Bone marrow (tissue), 2 donors: ENCODE measurements around the gene UBXN10.
"Not testable (repeated sequence)": the region's sequence is repeated elsewhere in the genome, so short reads cannot be mapped to it uniquely, and the experiment has no call there.

ENCODE experiments used
- DNase-seq, 2 donors: peaks; one replicate each; lab custom pipeline; 2025; lab: John Stamatoyannopoulos, UW

Gene UBXN10

DNA sequence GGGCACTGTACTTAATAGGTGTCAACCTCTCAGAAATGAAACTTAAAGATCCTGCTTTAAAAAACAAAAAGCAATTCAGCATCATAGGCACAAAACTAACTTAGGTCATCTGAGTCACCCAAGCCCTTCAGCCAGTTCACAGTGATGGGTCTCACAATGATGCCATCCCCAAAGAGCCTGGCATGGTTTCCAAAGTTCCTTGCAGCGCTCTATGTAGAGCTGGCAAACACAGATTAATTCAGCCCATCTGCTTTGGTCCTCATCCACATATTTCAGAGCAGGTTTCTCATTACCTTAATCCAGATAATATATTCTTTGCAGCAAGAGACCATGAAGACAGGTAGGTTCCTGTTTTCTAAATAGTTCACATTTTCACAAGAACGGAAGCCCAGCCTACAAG is 15.1 kb downstream of the UBXN10 start:
- no peak for DNase-seq

DNA sequence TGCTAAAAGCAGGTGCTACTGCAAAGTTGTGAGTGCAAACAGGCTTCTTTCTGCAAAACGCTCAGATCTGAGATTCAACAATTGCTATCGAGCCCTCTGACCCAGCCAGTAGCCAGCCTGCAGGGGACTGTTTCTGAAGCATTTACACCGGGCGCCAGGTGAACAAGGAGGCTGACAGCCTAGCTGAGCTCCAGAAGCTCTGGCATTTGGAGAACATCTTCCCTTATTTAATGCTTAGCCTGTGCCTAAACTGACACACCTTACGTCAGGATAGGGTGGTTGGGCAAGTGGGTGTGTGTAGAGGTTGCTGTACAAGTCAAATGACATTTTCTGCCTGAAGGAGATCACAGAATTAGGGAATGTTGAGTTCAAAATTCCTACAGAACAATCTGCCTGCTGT is 16.3 kb downstream of the UBXN10 start:
- DNase-seq, result no peak

DNA sequence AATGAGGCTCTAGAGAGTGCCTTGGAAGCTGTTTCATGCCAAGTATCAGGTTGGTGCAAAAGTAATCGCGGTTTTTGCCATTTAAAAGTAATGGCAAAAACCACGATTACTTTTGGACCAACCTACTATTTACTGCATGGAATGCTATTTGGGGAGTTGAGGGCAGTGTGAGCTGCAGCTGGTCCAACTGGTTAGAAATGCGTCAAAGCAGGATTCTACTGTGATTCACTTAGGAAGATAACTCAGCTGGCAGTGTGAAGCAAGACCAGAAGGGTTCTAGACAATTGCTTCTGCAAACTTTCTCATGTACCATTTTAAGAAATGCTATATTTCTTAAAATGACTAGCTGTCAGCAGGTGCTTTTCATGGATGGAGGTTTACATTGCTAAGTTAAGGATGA is 21.6 kb downstream of the UBXN10 start:
- DNase-seq, result no peak

DNA sequence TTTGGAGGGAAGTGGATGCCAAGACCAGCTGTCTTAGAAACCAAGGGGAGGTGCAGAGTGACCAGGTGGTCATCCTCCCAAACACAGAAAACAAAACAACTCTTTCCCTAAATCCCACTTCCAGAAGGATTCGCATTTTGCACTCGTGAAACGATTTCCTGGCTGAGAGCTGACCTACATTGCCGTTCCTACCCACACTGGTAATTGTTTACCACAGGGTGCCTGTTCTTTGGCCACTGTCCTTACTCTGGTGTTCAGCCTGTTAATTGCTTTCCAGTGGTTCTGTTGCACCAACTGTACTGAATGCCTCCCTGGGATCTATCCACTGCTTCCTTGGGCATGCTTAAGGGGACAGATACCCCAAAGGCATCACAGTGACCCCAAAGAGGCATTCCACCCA is 23.6 kb downstream of the UBXN10 start:
- no peak for DNase-seq

DNA sequence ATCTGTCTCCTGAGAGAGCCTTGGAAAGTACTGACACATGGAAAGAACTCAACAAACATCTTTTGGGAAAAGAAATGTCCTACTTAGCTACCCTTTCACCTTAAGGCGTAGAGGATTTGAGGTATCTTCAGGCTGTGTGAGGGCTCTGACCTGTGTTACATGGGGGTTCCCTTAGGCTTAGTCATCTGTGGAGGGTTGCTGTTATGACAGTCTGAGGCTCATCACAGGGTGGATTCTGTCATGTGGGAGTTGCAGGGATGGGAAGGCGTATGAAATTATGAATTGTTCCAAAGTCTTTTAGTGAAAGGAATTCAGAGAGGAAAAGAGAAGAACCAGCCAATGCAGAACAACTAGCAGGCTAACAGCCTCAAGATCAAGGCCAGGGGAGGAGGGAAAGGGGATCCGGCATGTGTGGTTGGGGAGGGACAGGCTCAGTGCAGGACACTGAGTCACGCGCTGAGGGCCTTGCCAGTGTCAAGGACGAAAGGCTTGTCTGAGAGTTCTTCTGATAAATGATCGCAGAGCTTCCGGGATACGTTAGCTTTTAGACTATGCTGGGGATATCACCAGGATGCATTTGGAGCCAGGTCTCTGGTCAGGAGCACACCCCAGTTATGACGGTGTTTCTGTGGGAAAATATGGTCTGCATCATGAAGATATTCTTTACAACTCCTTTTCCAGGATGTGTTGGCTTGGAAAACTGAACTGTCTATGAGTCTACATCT is 25.0 kb downstream of the UBXN10 start:
- no peak for DNase-seq

DNA sequence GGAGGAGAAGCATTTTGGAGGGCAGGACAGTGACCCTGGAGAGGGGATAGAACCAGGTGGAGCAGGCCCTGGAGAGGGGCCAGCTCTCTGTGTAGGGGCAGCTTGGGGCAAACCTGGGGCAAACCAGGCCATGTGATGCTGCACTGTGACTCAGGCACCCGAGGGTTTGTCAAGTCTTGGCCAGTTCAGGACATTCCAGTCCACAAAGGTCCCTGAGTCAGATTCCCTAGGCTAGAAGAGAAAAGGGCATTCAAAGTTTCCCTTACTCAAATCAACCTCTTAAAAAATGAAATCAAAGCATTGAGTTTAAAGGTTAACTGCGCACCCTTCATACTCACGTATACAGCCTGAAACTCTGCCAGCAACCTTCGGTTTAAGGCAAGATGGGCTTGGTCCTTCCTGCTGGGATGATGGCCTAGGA is 25.6 kb downstream of the UBXN10 start:
- DNase-seq, result no peak

DNA sequence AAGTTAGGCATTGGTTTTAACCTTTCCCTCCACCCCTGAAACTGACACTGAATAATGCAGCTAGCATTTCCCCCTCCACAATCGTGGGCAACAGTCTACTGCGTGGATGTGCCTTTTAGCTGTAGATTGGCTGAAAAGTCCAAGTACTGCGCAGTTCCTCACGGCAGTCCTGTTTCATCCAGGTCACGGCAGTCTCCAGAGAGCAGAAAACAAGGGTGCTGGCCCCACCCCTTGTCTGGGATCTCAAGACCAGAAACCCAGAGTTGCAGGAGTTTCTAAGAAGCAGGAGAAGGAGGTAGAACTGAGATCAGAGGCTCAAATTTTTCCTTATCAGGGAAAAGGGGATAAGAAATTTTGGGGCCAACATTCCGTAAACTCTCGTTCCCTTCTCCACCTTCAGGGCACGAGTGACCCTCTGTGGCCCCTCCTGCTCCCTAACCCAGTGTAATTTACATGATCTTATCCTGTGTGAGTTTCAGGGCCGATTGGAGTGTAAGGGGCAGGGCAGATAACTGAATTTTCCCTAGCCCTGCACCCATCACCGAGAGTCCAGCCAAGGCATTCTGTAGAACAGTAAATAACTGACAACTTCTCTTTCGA is 26.3 kb downstream of the UBXN10 start:
- DNase-seq, result no peak

DNA sequence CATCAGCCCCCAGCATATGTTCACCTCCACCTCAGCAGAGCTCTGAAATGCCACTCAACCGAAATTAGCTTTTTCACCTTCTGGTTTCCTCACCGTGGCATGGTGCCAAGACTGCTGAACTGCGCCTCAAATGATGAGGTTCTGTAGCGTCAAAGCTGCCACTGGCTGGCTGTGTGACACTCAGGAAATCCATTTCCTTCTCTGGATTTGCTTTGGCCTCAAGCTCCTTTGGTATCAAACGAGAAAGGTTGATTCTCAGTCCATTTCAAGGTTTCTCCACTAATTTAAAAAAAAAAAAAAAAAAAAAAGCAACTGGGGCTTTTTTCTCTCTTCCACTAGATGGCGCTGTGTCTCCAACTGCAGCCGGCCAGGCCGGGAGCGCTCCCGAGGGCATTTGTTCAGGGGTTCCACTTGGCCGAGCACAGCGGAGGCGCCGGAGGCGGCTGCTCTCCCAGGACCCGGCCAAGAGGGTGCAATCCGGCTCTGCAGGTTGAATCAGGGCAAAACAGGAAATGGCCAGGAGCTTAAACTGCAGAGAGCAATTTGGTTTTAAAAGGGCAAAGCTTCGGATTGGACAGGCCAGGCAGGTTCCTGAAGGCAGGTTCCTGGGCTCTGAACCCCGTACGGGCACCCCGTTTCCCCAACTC is 26.9 kb downstream of the UBXN10 start:
- peak; percentile 8 to 38 for DNase-seq

DNA sequence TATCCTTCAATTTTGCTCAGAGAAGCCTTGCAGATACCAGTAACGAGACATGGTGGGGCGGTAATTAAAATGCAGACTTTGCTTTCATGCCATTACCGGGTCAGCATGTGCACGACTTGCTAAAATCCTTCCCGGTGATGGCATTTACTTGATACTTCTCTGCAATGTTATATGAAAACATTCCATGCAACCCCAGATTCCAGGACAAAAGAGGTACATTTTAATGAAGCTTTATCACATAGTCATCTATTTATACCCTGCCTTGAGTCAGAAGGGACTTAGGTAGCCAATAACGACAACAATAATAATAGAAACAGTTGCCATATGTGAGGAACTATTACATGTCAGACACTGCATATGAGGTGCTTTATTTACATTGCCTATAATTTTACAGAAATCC is 29.8 kb downstream of the UBXN10 start:
- DNase-seq, result no peak

DNA sequence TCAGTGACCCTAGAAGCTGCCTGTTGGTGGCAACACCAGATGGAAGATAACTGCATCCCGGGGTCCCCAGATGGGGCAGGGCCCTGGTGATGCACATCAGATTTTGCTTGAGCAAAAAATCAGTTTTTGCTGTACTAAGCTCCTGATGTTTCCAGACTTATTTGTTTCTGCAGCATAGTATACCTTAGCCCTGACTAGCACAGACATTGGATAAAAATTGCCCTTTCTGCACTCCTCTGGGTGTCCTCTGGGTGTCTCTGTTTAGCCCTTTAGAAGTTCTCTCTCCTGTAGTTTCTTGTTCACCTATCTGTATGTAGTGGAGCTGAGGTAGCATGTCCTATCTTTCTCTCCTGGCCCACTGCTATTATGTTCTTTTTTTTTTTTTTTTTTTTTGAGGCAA is 30.7 kb downstream of the UBXN10 start:
- no peak for DNase-seq

DNA sequence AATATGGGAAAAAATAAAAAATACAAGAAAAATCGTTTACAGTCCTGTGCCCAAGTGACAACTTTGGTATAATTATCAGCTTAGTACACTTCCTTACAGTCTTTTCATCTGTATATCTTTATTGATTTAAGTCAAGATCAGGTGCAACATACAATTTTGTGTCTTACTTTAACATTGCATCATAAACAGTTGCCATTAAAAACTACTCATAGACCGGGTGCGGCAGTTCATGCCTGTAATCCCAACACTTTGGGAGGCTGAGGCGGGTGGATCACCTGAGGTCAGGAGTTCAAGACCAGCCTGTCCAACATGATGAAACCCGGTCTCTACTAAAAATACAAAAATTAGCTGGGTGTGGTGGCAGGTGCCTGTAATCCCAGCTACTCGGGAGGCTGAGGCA is 33.2 kb downstream of the UBXN10 start:
- not testable (repeated sequence) for DNase-seq

DNA sequence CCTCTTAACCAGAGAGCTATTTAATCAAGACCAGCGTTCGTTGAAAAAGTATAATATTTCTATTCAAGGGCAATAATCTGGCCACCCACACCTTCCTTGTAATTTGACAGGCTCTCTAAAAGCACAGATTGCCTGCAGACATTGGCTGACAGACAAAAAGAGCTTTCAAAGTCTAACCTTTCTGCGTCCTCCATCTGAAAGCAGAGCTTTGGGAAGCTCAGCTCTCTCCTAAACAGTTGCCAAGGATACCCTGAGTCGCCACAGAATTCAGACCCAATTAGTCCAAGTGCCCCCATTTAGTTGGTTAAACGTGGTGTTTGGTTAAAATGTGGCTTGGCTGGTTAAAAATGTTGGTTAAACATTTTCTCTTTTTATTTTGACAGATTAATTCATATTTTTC is 34.1 kb downstream of the UBXN10 start:
- DNase-seq, result no peak

DNA sequence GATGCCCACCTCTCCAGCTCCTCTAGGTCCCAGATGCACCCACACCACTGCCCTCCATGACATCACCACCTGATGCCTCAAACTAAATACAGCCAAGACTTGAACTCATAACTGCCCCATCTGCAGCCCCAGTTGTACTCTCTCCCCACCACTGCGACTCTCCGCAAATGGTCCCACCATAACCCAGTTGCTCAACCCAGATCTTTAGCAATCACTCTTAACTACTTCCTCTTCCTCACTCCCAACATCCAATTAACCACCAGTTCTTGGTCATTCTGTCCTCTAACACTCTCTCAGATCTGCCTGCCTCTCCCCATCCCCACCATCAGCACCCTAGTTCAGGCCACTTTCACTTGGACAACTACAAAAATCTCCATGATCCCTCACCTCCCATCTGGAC is 37.2 kb downstream of the UBXN10 start:
- no peak for DNase-seq

DNA sequence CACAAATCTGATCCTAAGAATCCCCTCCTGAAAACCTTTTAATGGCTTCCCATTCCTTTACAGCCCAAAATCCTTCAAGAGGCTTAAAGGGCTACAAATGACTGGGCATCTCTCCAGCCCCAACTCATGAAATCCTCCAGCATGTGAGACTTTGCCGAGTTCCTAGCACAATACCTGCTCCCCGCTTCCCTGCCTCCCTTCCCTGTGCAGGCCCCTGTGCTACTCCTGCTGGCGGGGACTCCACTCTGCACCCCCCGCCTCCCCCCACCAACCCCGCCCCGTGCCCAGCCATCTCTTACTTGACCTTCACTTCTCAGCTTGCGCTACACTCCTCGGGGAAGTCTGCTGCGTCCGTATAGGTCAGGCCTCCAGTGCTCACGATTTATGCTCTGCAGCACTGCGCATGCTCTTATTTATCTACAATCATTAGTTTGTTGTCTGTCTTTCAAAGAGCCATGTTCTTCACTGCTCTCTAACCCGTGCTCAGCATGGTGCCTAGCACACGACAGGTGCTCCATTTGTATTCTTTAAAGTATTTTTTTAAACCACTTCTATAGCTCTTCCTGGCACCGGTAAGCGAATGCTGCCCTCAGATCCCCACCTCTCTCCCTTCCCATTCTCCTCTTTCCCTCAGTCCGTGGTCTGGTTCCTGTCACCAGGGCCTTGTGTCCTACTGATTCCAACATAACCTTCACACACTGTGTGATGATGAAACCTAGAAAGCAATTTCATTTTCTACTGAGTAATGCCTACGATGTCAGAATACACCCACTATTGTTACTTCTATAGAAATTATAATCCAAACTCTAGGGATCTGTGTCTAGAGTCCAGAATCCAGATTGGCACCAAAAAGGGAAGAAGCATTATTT is 37.9 kb downstream of the UBXN10 start:
- DNase-seq, result no peak

DNA sequence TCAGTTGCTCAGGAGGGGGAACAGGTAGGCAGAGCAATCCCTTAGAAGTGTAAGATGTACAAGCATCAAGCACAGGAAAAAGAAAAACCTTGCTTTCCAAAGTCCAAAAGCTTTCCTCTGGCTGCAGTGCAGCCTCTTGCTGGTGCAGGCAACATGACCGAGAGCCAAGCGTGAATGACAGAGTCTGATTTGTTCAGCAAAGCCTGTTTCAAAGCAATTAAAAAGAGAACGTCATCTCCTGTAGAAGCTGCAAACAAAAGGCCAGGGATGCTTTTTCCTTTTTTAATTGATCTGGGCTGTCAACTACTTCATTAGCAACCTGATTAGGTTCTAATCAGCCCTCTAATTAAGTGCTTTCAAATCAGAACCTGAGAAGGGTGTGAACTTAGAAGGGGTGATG is 38.6 kb downstream of the UBXN10 start:
- DNase-seq, result no peak

DNA sequence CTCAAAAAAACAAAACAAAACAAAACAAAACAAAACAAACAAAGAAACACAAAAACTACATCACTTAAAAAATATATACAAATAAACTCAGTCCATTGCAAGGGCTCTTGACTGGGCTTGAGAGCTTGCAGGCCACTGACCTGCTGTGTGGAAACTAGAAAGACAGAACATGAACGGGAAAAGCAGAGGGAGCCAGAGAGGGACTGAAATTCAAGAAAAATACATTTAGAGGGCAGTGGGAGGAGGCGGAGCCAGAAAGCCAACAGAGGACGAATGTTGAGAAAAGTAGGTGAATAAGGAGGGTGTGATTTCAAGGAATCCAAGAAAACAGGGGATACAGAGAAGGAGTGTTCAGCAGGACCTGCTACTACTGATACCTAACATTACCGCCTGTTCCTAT is 41.8 kb downstream of the UBXN10 start:
- DNase-seq, result no peak

DNA sequence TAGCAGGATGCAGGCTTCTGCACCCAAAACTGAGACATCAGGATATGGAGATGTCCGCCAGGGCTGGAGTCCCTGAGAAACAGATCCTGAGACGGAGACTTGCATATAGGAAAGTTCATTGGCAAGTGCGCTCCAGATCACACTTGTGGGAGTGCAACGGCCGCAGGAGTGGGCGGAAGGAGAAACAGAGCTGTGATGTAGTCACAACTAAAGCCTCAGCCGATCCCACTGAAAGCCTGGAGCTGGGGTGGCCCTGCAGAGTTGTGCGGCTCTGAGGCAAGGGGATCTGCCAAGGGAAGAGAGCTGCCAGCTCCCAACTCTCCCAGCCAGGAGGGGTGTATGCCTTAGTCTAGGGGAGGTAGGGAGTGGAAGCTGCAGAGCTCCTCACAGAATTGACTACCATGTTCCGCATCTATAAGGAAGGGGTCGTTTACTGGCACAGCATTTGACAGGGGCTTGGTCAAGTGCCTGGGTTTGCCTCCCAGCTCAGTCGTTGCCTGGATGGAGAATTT is 42.5 kb downstream of the UBXN10 start:
- DNase-seq, result no peak

DNA sequence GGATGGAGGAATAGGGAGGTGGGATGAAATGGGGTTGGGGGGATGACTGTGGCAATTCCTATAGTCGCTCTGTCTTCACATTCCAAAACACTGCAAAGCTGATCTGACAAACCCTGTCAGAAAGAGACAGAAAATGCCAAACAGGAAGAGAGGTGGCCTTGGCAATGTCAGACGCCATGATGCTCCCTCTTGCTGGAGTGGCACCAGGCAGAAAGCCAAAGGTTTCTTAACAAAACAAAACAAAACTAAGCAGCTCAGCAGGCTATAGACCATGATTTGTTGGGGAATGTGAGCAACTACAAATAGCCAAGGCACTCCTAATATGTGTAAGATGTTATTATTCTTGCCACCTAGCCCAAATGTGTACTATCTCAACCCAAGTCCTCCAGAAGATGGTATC is 43.3 kb downstream of the UBXN10 start:
- no peak for DNase-seq

DNA sequence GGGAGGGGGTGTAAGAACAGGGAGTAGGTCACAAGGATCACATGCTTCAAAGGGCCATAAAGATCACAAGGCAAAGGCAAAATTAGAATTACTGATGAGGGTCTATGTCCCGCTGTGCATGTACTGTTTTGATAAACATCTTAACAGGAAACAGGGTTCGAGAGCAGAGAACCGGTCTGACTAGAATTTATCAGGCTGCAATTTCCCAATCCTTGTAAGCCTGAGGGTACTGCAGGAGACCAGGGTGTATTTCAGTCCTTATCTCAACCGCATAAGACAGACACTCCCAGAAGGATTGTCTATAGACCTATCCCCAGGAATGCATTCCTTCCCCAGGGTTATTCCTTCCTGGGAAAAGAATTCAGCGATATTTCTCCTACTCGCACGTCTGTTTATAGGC is 46.7 kb downstream of the UBXN10 start:
- DNase-seq, result not testable (repeated sequence)

DNA sequence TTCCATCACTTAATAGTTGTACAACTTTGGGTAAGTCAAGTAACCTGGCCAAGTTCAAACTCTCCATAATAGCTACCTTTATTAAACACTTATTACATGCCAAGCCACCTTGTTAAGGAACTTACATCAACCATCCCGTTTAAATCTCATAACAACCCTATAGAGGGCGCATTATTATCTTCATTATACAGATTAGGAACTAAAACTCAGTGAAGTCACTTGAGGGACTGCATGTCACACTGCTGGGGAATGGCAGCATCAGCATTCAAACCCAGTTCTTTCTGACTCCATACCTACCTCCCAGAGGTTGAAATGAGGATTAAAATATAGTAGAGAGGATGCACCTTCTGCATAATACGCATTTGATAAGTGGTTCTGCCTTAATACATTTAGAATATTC is 47.5 kb downstream of the UBXN10 start:
- peak in 1 of 2 donors; percentile 6 for DNase-seq

DNA sequence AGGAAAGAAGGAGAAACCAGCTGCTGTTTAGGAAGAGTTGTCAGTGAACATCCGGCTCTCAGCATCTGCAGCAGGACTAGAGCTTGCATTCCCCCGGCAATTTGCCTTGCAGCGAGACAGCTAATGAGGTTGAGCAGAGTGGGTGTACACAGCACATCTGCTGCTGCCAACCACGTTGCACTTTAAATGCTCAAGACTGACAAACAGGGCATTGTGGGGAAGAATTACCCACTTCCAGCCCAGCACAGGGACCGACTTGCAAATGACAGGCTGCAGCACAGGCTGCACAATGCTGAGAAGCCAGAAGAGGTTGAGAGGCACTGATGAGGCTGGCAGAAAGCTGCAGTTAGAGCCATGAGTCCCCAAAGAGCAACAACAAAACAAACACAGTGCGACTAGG is 48.0 kb downstream of the UBXN10 start:
- DNase-seq, result no peak

DNA sequence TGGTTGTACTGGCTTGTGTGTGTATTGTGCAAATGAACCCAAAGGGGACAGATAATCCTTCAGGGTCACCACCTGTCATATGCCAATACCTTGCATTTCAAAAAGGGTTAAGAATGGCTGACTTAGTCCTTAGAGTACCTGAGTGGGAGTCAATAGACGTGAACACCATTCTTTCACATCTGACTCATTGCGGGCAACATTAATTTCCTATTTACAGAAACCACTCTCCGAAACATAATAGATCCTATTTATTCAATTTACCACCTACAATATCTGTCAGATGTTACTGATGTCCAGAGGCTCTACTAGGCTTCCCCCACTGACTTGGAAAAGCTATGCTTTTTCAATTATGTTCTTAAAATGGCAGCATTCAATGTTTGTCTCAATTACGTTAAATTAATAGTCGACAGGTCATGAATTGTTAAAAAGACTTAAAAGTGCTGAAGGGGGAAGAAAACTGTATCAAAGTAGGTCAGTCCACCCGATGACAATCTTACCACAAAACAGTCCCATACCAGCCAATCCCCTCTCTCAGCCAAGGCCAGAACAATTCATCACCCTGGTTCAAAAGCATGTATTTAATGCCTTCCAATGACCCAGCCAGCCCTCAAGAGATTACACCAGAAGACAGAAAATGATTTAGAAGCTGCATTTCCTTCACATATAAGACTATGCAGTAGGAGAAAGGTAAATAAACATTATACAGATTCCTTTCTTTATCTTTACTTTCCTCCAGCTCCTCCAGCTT is 49.1 kb downstream of the UBXN10 start:
- DNase-seq, result no peak
